HCT116 (cell line): ENCODE measurements around the gene FAM114A1. TPM values are rescaled to one million over a fixed set of nuclear protein-coding genes. Genes with fewer than 3 reads are reported as not detected.

Source experiments
- ATAC-seq: fragments of 200-7000 bp; cut with Tn5 transposase; 2 replicates; pipeline ENCODE4 v1.9.1; 2020; ENCODE audit warnings: mild to moderate bottlenecking, moderate library complexity
- BruUV-seq: library from RNA; stranded (reverse); fragments of 400-500 nt; replicated peaks from 2 replicates; lab custom pipeline; 2021; lab: Mats Ljungman, UMichigan
- CTCF ChIA-PET: fragments of 300-600 bp; sonication (Branson Sonifier 250); formaldehyde crosslinking; loops from one replicate; lab custom pipeline; 2021; ENCODE audit warnings: antibody characterized with exemption; lab: Charles Lee
- POLR2A ChIA-PET: fragments of 300-600, 350-600 bp; sonication (Branson Sonifier 250); formaldehyde crosslinking; loops from one replicate; lab custom pipeline; 2021; ENCODE audit warnings: antibody characterized with exemption; lab: Charles Lee
- RAD21 ChIA-PET, 2 experiments: fragments of 300-600 bp; sonication (Branson Sonifier 250); formaldehyde crosslinking; loops; one replicate each; lab custom pipeline; 2023; ENCODE audit warnings: low total read pairs in 2 of 2; ENCODE audit not compliant: uncharacterized antibody in 2 of 2, unreplicated experiment in 2 of 2, low non-redundant PET in 1 of 2; lab: Charles Lee
- DNase-seq: peaks from one replicate; pipeline ENCODE4 v3.0.0-alpha.2; 2010; ENCODE audit warnings: low read depth, low spot score
- H2AFZ ChIP-seq: fragments of 200-600 bp; shearing (Covaris generic), sonication (generic); 2 replicates; pipeline ENCODE4 v1.6.1; 2017; ENCODE audit warnings: low read depth, mixed run types, mixed read lengths, antibody characterized with exemption, low read length; ENCODE audit not compliant: poor library complexity, severe bottlenecking
- H3K27ac ChIP-seq: 2 replicates; pipeline ENCODE4 v1.5.1; 2012; ENCODE audit warnings: low read depth, low read length
- H3K27me3 ChIP-seq: fragments of 200-600 bp; sonication (generic); 2 replicates; pipeline ENCODE4 v1.6.1; 2016; ENCODE audit warnings: mixed run types, low read length, mixed read lengths; ENCODE audit not compliant: insufficient read depth
- H3K36me3 ChIP-seq, 2 experiments: fragments of 200-500 bp in 1 of 2; fragments of 200-600 bp in 1 of 2; sonication (Bioruptor generic) in 1 of 2; sonication (generic) in 1 of 2; 2 replicates each; pipeline versions ENCODE4 v1.5.1 to v1.6.1; 2014 to 2016; ENCODE audit warnings: low read length in 2 of 2, inconsistent platforms in 1 of 2, mixed read lengths in 1 of 2, mixed run types in 1 of 2; ENCODE audit not compliant: insufficient read depth in 2 of 2, control insufficient read depth in 1 of 2
- H3K4me1 ChIP-seq, 2 experiments: fragments of 200-600 bp in 1 of 2; sonication (generic) in 1 of 2; 2 replicates each; pipeline versions ENCODE4 v1.5.1 to v1.6.1; 2012 to 2017; ENCODE audit warnings: low read length in 2 of 2, inconsistent platforms in 1 of 2, mild to moderate bottlenecking in 1 of 2, mixed read lengths in 1 of 2, mixed run types in 1 of 2, moderate library complexity in 1 of 2; ENCODE audit not compliant: insufficient read depth in 2 of 2, control insufficient read depth in 1 of 2
- H3K4me2 ChIP-seq: fragments of 200-600 bp; sonication (generic); 2 replicates; pipeline ENCODE4 v1.6.1; 2017; ENCODE audit warnings: mixed run types, low read length, mixed read lengths
- H3K4me3 ChIP-seq, 2 experiments: fragments of 200-600 bp in 1 of 2; sonication (generic) in 1 of 2; replicated peaks in 1 of 2; 2 replicates each; pipeline ENCODE4 v1.5.1; 2011 to 2016; ENCODE audit warnings: low read length in 2 of 2, control low read depth in 1 of 2, low read depth in 1 of 2, mild to moderate bottlenecking in 1 of 2, mixed read lengths in 1 of 2, mixed run types in 1 of 2
- H3K79me2 ChIP-seq: fragments of 200-600 bp; sonication (generic); 2 replicates; pipeline ENCODE4 v1.6.1; 2017; ENCODE audit warnings: mild to moderate bottlenecking, mixed run types, low read length, moderate library complexity, mixed read lengths; ENCODE audit not compliant: insufficient read depth
- H3K9ac ChIP-seq: fragments of 200-600 bp; sonication (generic); 2 replicates; pipeline ENCODE4 v1.6.1; 2016; ENCODE audit warnings: low read length, mixed read lengths
- H3K9me2 ChIP-seq: fragments of 200-600 bp; sonication (generic), shearing (Covaris generic); 2 replicates; pipeline ENCODE4 v1.6.1; 2017; ENCODE audit warnings: mixed run types, mild to moderate bottlenecking, moderate library complexity; ENCODE audit not compliant: insufficient read depth
- H3K9me3 ChIP-seq, 2 experiments: fragments of 200-500 bp in 1 of 2; fragments of 200-600 bp in 1 of 2; sonication (Bioruptor generic) in 1 of 2; sonication (generic) in 1 of 2; 2 replicates each; pipeline ENCODE4 v1.6.1; 2014 to 2017; ENCODE audit warnings: low read length in 2 of 2, mixed read lengths in 2 of 2, inconsistent platforms in 1 of 2, low read depth in 1 of 2, mild to moderate bottlenecking in 1 of 2, mixed run types in 1 of 2, moderate library complexity in 1 of 2; ENCODE audit not compliant: control insufficient read depth in 1 of 2, insufficient read depth in 1 of 2
- H4K20me1 ChIP-seq: fragments of 200-600 bp; sonication (generic), shearing (Covaris generic); 2 replicates; pipeline ENCODE4 v1.6.1; 2017; ENCODE audit warnings: mixed run types, mild to moderate bottlenecking, moderate library complexity; ENCODE audit not compliant: insufficient read depth
- CBX3 ChIP-seq: IDR thresholded peaks from 2 replicates; pipeline ENCODE4 v1.6.1; 2012; ENCODE audit warnings: low read depth
- EGR1 ChIP-seq: IDR thresholded peaks from 2 replicates; pipeline ENCODE4 v1.6.1; 2012; ENCODE audit warnings: low read depth
- ELF1 ChIP-seq: IDR thresholded peaks from 2 replicates; pipeline ENCODE4 v1.6.1; 2012; ENCODE audit warnings: low read depth, borderline replicate concordance
- EZH2 ChIP-seq: fragments of 200-600 bp; sonication (generic); IDR thresholded peaks from 2 replicates; pipeline ENCODE4 v1.6.1; 2017; ENCODE audit warnings: antibody characterized with exemption, mixed run types
- EZH2phosphoT487 ChIP-seq: fragments of 200-600 bp; IDR thresholded peaks from 2 replicates; pipeline ENCODE4 v1.6.1; 2018; ENCODE audit warnings: antibody characterized with exemption, borderline replicate concordance
- FOSL1 ChIP-seq: IDR thresholded peaks from 2 replicates; pipeline ENCODE4 v1.6.1; 2012; ENCODE audit warnings: low read depth
- POLR2A ChIP-seq: IDR thresholded peaks from 2 replicates; pipeline ENCODE4 v1.7.0; 2011; ENCODE audit warnings: borderline replicate concordance; ENCODE audit not compliant: insufficient read depth, insufficient read length; ENCODE audit errors: extremely low read depth
- POLR2AphosphoS5 ChIP-seq: IDR thresholded peaks from 2 replicates; pipeline ENCODE4 v1.6.1; 2011; ENCODE audit warnings: mild to moderate bottlenecking, low read depth, low read length, moderate library complexity
- REST ChIP-seq: IDR thresholded peaks from 2 replicates; pipeline ENCODE4 v1.6.1; 2012; ENCODE audit warnings: low read depth
- SIN3A ChIP-seq: IDR thresholded peaks from 2 replicates; pipeline ENCODE4 v1.6.1; 2012; ENCODE audit warnings: low read depth
- SP1 ChIP-seq: IDR thresholded peaks from 2 replicates; pipeline ENCODE4 v1.6.1; 2012; ENCODE audit warnings: low read depth
- SRF ChIP-seq: IDR thresholded peaks from 2 replicates; pipeline ENCODE4 v1.6.1; 2012; ENCODE audit warnings: low read depth
- YY1 ChIP-seq: IDR thresholded peaks from 2 replicates; pipeline ENCODE4 v1.6.1; 2011; ENCODE audit warnings: low read length, low read depth, moderate library complexity, mild to moderate bottlenecking; ENCODE audit not compliant: insufficient replicate concordance; ENCODE audit errors: extremely low read depth
- ZNF274 ChIP-seq: fragments of 200-500 bp; sonication (Bioruptor generic); IDR thresholded peaks from 2 replicates; pipeline ENCODE4 v1.6.1; 2014; ENCODE audit warnings: mild to moderate bottlenecking, low read depth, low read length, inconsistent platforms
- intact Hi-C: fragments of 100-400 bp; cut with micrococcal nuclease; formaldehyde crosslinking; loops from 2 replicates; pipeline ENCODE4 v1.10.0; 2022
- total RNA-seq: library from RNA; stranded (reverse); gene quantifications from one replicate; pipeline ENCODE4 v1.2.1, GENCODE V29; 2021; ENCODE audit not compliant: unreplicated experiment

Gene FAM114A1
- total RNA-seq, 1 experiment from 2014 or later: 35.6 TPM

DNA sequence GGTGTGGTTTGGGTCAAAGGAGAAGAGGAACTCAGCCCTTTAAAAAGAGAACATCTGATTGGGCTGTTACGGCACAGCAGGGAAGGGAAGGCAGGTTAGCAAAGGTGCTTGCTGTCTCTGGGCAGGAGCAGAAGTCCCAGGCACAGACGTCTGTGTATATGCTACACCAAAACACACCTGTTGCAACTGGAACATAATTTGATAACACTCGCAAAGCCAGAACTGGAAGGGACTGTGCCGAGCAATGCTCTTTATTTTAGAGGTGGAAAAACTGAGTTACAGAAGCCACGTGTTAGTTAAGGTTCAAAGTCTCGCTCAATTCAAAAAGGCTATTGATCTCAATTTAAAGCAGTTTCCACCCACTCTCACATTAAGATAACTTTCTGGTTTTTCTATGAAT, 2.2 kb upstream of the FAM114A1 start:
- peaks cover 9 to 34% of the 10 kb centered on the region in 2 experiments; a peak in 3 of 4 replicates for H3K4me1 ChIP-seq
- peaks cover 13% of the 10 kb centered on the region; the same call in 1 of the 2 replicates for H3K79me2 ChIP-seq
- H4K20me1 ChIP-seq: no peaks in the 10 kb centered on the region
- no peak overlapping the region for H3K4me2 ChIP-seq
- H3K9me2 ChIP-seq: no peaks in the 10 kb centered on the region
- CTCF ChIA-PET: interaction anchor here (1.2 to 1.4 kb wide), 2 partner anchors 8 to 10 kb away, joined by 3 to 4 read pairs; no protein-coding TSS in a partner anchor
- H3K9me3 ChIP-seq: no peaks in the 10 kb centered on the region
- H3K36me3 ChIP-seq: no peaks in the 10 kb centered on the region
- DNase-seq (no peak), ATAC-seq (no peak)
- peak overlapping the region; percentile 56 for H2AFZ ChIP-seq
- intact Hi-C loops: no loop called here
- H3K4me3 ChIP-seq: no peak overlapping the region
- RAD21 ChIA-PET: no interaction called here
- H3K27ac ChIP-seq: no peak overlapping the region
- TF ChIP-seq FOSL1 (no peak), YY1 (no peak), POLR2AphosphoS5 (no peak), ZNF274 (no peak), SP1 (no peak), SRF (no peak), ELF1 (no peak), EZH2 (no peak), EZH2phosphoT487 (no peak), SIN3A (no peak), POLR2A (no peak), REST (no peak), EGR1 (no peak), CBX3 (no peak)
- H3K9ac ChIP-seq: no peak overlapping the region
- BruUV-seq: no TSS peak
- POLR2A ChIA-PET: no interaction called here
- H3K27me3 ChIP-seq: no peaks in the 10 kb centered on the region
